Colonic mucosa (tissue), 4 donors: ENCODE measurements around the gene MARCHF6. TPM values are rescaled to one million over a fixed set of nuclear protein-coding genes. Genes with fewer than 3 reads are reported as not detected.

Source experiments
- DNase-seq: peaks from one replicate; pipeline ENCODE4 v3.0.0-alpha.2; 2020
- H3K27ac ChIP-seq: fragments of 200-600 bp; one replicate; pipeline ENCODE4 v1.8.0; 2021
- H3K27me3 ChIP-seq: fragments of 200-600 bp; one replicate; pipeline ENCODE4 v1.8.0; 2021
- H3K36me3 ChIP-seq: fragments of 200-600 bp; one replicate; pipeline ENCODE4 v1.8.0; 2021
- H3K4me1 ChIP-seq: fragments of 200-600 bp; one replicate; pipeline ENCODE4 v1.8.0; 2021; ENCODE audit warnings: mild to moderate bottlenecking
- H3K4me3 ChIP-seq: fragments of 200-600 bp; one replicate; pipeline ENCODE4 v1.8.0; 2021
- H3K9ac ChIP-seq, 2 donors: one replicate each; pipeline ENCODE4 v1.7.0; 2013; ENCODE audit warnings: control low read depth in 2 of 2, low read depth in 2 of 2, low read length in 2 of 2
- H3K9me3 ChIP-seq: fragments of 200-600 bp; one replicate; pipeline ENCODE4 v1.8.0; 2021
- CTCF ChIP-seq: fragments of 200-600 bp; IDR thresholded peaks from one replicate; pipeline ENCODE4 v1.8.0; 2022; ENCODE audit warnings: antibody characterized with exemption, mild to moderate bottlenecking
- intact Hi-C: fragments of 100-400 bp; cut with DNase I; formaldehyde crosslinking; loops from one replicate; pipeline ENCODE4 v1.14.1; 2022
- total RNA-seq, 2 donors: library from RNA; stranded (reverse); fragmentation: NEBNext Ultra II Directional in 1 of 2; extraction: Animal tissue kit (Norgen Biotek cat#: 25700) in 1 of 2; gene quantifications; one replicate each; pipeline ENCODE4 v1.2.1, GENCODE V29; 2021
- donor health status: healthy.
- donor health status: DM: no; HTN: no; CAD: no.
- donor health status: DM: no; HTN: no; CAD: no.

The MARCHF6 gene
- total RNA-seq, 2 donors from 2014 or later, result 108 to 155 TPM

- intact Hi-C loops, result no loop called here
- Histone ChIP-seq H3K27ac (no peak overlapping the region), H3K36me3 (no peaks in the 10 kb centered on the region), H3K4me1 (no peaks in the 10 kb centered on the region), H3K4me3 (no peak overlapping the region), H3K27me3 (no peaks in the 10 kb centered on the region), H3K9me3 (no peaks in the 10 kb centered on the region), H3K9ac (no peak overlapping the region)
- TF ChIP-seq CTCF, result no peak
- no peak for DNase-seq
These were observed 41.7 kb upstream of the MARCHF6 start for GRCh38 chr5:10311595-10312425.

GRCh38 chr5:10315201-10315600 lies 38.3 kb upstream of the MARCHF6 start:
- no peak overlapping the region for H3K27ac ChIP-seq
- H3K9me3 ChIP-seq, result no peaks in the 10 kb centered on the region
- no peaks in the 10 kb centered on the region for H3K4me1 ChIP-seq
- intact Hi-C loops, result no loop called here
- no peak for DNase-seq
- H3K9ac ChIP-seq, result no peak overlapping the region
- no peak for TF ChIP-seq CTCF
- H3K36me3 ChIP-seq, result no peaks in the 10 kb centered on the region
- H3K4me3 ChIP-seq, result no peak overlapping the region
- no peaks in the 10 kb centered on the region for H3K27me3 ChIP-seq

- no peak for DNase-seq
- Histone ChIP-seq H3K36me3 (no peaks in the 10 kb centered on the region), H3K4me1 (no peaks in the 10 kb centered on the region), H3K27ac (no peak overlapping the region), H3K9me3 (no peaks in the 10 kb centered on the region), H3K9ac (no peak overlapping the region), H3K4me3 (no peak overlapping the region), H3K27me3 (no peaks in the 10 kb centered on the region)
- intact Hi-C loops, result no loop called here
- TF ChIP-seq CTCF, result no peak
These were observed 37.5 kb upstream of the MARCHF6 start for GRCh38 chr5:10315824-10316509.

- Histone ChIP-seq H3K4me1 (no peaks in the 10 kb centered on the region), H3K9ac (no peak overlapping the region), H3K4me3 (no peak overlapping the region), H3K27ac (no peak overlapping the region), H3K9me3 (no peaks in the 10 kb centered on the region), H3K27me3 (no peaks in the 10 kb centered on the region), H3K36me3 (no peaks in the 10 kb centered on the region)
- no peak for TF ChIP-seq CTCF
- DNase-seq, result no peak
- intact Hi-C loops, result no loop called here
These were observed 35.4 kb upstream of the MARCHF6 start for GRCh38 chr5:10317825-10318682.

- Histone ChIP-seq H3K27me3 (no peaks in the 10 kb centered on the region), H3K9me3 (no peaks in the 10 kb centered on the region), H3K36me3 (no peaks in the 10 kb centered on the region), H3K4me3 (no peak overlapping the region), H3K4me1 (no peaks in the 10 kb centered on the region), H3K27ac (no peak overlapping the region), H3K9ac (no peak overlapping the region)
- intact Hi-C loops, result no loop called here
- no peak for DNase-seq
- no peak for TF ChIP-seq CTCF
These were observed 34.2 kb upstream of the MARCHF6 start for GRCh38 chr5:10319202-10319851.
